H1 (cell line): ENCODE data around the gene CA14. TPM values are rescaled to one million over a fixed set of nuclear protein-coding genes. Genes with fewer than 3 reads are reported as not detected.

Source experiments
- CTCF ChIA-PET: fragments of 300-600 bp; sonication (Branson Sonifier 250); formaldehyde crosslinking; loops from one replicate; lab custom pipeline; 2021; ENCODE audit not compliant: partially characterized antibody; lab: Charles Lee
- POLR2A ChIA-PET: fragments of 300-600 bp; sonication (Branson Sonifier 250); formaldehyde crosslinking; loops from one replicate; lab custom pipeline; 2021; ENCODE audit warnings: inconsistent platforms; ENCODE audit not compliant: partially characterized antibody; lab: Charles Lee
- DNase-seq, 2 experiments: peaks; one replicate each; pipeline versions ENCODE4 v3.0.0 to v3.0.0-alpha.2; 2010 to 2022; ENCODE audit warnings: low spot score in 2 of 2, low read depth in 1 of 2, mixed read lengths in 1 of 2
- FAIRE-seq: peaks from 2 replicates; lab custom pipeline; 2011; peaks lifted over from hg19 to GRCh38; lab: Jason Lieb, UNC
- H2AFZ ChIP-seq: 2 replicates; pipeline ENCODE4 v1.8.1; 2012; ENCODE audit warnings: low read length, inconsistent platforms
- H2AK5ac ChIP-seq: 2 replicates; pipeline ENCODE4 v1.6.1; 2013; ENCODE audit warnings: low read depth, low read length
- H2BK120ac ChIP-seq: replicated peaks from 2 replicates; pipeline ENCODE3; 2013; ENCODE audit warnings: low read depth, low read length, inconsistent platforms
- H2BK12ac ChIP-seq: 2 replicates; pipeline ENCODE4 v1.6.1; 2013; ENCODE audit warnings: low read depth, low read length
- H2BK15ac ChIP-seq: 2 replicates; pipeline ENCODE4 v1.6.1; 2013; ENCODE audit warnings: low read length
- H2BK20ac ChIP-seq: 2 replicates; pipeline ENCODE4 v1.6.1; 2013; ENCODE audit warnings: low read length
- H2BK5ac ChIP-seq: 2 replicates; pipeline ENCODE4 v1.6.1; 2013; ENCODE audit warnings: low read depth, low read length
- H3K14ac ChIP-seq: 2 replicates; pipeline ENCODE4 v1.6.1; 2013; ENCODE audit warnings: inconsistent platforms; ENCODE audit not compliant: insufficient read length
- H3K18ac ChIP-seq: 2 replicates; pipeline ENCODE4 v1.6.1; 2013; ENCODE audit warnings: low read length; ENCODE audit errors: extremely low read depth
- H3K23ac ChIP-seq: 2 replicates; pipeline ENCODE4 v1.6.1; 2013; ENCODE audit warnings: inconsistent platforms; ENCODE audit not compliant: insufficient read length
- H3K23me2 ChIP-seq: 2 replicates; pipeline ENCODE4 v1.6.1; 2013; ENCODE audit warnings: low read depth, low read length
- H3K27ac ChIP-seq: 2 replicates; pipeline ENCODE4 v1.6.1; 2011; ENCODE audit warnings: low read depth, low read length, inconsistent platforms
- H3K27me3 ChIP-seq, 4 experiments: replicated peaks in 1 of 4; 1 replicate in 1 of 4; 2 replicates in 3 of 4; pipeline versions ENCODE4 v1.6.1 to v1.8.1; 2011 to 2013; ENCODE audit warnings: low read length in 3 of 4, mild to moderate bottlenecking in 3 of 4, inconsistent platforms in 2 of 4, mixed read lengths in 2 of 4, moderate library complexity in 1 of 4; ENCODE audit not compliant: control insufficient read depth in 3 of 4, insufficient read depth in 3 of 4; ENCODE audit errors: extremely low read depth in 1 of 4
- H3K36me3 ChIP-seq, 4 experiments: 2 replicates each; pipeline versions ENCODE4 v1.6.1 to v1.8.1; 2011 to 2013; ENCODE audit warnings: mild to moderate bottlenecking in 4 of 4, low read length in 3 of 4, moderate library complexity in 2 of 4, control low read depth in 1 of 4, inconsistent platforms in 1 of 4; ENCODE audit not compliant: insufficient read depth in 4 of 4, control insufficient read depth in 2 of 4
- H3K4ac ChIP-seq: replicated peaks from 2 replicates; pipeline ENCODE3; 2013; ENCODE audit warnings: low read length, low read depth, mixed read lengths, inconsistent platforms; ENCODE audit not compliant: insufficient read length
- H3K4me1 ChIP-seq, 4 experiments: replicated peaks in 1 of 4; 1 replicate in 1 of 4; 2 replicates in 3 of 4; pipeline versions ENCODE4 v1.6.1 to v1.8.1; 2011 to 2013; ENCODE audit warnings: low read length in 3 of 4, inconsistent platforms in 2 of 4, mixed read lengths in 1 of 4; ENCODE audit not compliant: insufficient read depth in 4 of 4, control insufficient read depth in 3 of 4
- H3K4me2 ChIP-seq, 2 experiments: 2 replicates each; pipeline versions ENCODE4 v1.6.1 to v1.8.1; 2011 to 2013; ENCODE audit warnings: low read depth in 2 of 2, low read length in 2 of 2, control low read depth in 1 of 2, inconsistent platforms in 1 of 2, mild to moderate bottlenecking in 1 of 2; ENCODE audit not compliant: insufficient read depth in 1 of 2
- H3K4me3 ChIP-seq, 4 experiments: fragments of 200-600, 300-600 bp in 1 of 4; sonication (generic), shearing (Covaris generic), sonication (Bioruptor Twin) in 1 of 4; 2 replicates each; pipeline versions ENCODE4 v1.5.1 to v1.8.1; 2011 to 2016; ENCODE audit warnings: low read length in 4 of 4, low read depth in 3 of 4, control low read depth in 2 of 4, inconsistent platforms in 2 of 4, mild to moderate bottlenecking in 2 of 4, mixed read lengths in 1 of 4, moderate library complexity in 1 of 4; ENCODE audit not compliant: insufficient read depth in 2 of 4; ENCODE audit errors: extremely low read depth in 1 of 4
- H3K56ac ChIP-seq: replicated peaks from 2 replicates; pipeline ENCODE3; 2013; ENCODE audit warnings: low read depth, mild to moderate bottlenecking, mixed read lengths, low read length, inconsistent platforms; ENCODE audit not compliant: insufficient read length
- H3K79me1 ChIP-seq: 2 replicates; pipeline ENCODE4 v1.6.1; 2013; ENCODE audit warnings: low read depth, low read length, control low read depth
- H3K79me2 ChIP-seq, 2 experiments: 2 replicates each; pipeline versions ENCODE4 v1.6.1 to v1.8.1; 2012 to 2013; ENCODE audit warnings: low read length in 2 of 2, mild to moderate bottlenecking in 2 of 2, inconsistent platforms in 1 of 2; ENCODE audit not compliant: insufficient read depth in 2 of 2, control insufficient read depth in 1 of 2
- H3K9ac ChIP-seq, 4 experiments: replicated peaks in 1 of 4; 1 replicate in 1 of 4; 2 replicates in 3 of 4; pipeline versions ENCODE4 v1.6.1 to v1.8.1; 2011 to 2013; ENCODE audit warnings: low read depth in 3 of 4, low read length in 3 of 4, control low read depth in 2 of 4, mild to moderate bottlenecking in 2 of 4, moderate library complexity in 2 of 4, inconsistent platforms in 1 of 4; ENCODE audit errors: extremely low read depth in 1 of 4
- H3K9me3 ChIP-seq, 2 experiments: 2 replicates each; pipeline versions ENCODE4 v1.6.1 to v1.8.1; 2012 to 2013; ENCODE audit warnings: mild to moderate bottlenecking in 2 of 2, moderate library complexity in 2 of 2, control low read depth in 1 of 2, inconsistent platforms in 1 of 2, low read depth in 1 of 2, low read length in 1 of 2, mixed read lengths in 1 of 2; ENCODE audit not compliant: insufficient read depth in 2 of 2
- H4K20me1 ChIP-seq, 2 experiments: replicated peaks in 1 of 2; 2 replicates each; pipeline versions ENCODE3 to v1.8.1; 2011 to 2013; ENCODE audit warnings: inconsistent platforms in 2 of 2, low read length in 2 of 2, mild to moderate bottlenecking in 1 of 2; ENCODE audit not compliant: insufficient read depth in 2 of 2, control insufficient read depth in 1 of 2
- H4K5ac ChIP-seq: 2 replicates; pipeline ENCODE4 v1.6.1; 2013; ENCODE audit warnings: low read length, low read depth, mixed read lengths, inconsistent platforms; ENCODE audit not compliant: insufficient read length
- H4K8ac ChIP-seq: 2 replicates; pipeline ENCODE4 v1.8.0; 2013; ENCODE audit warnings: mild to moderate bottlenecking, moderate library complexity, low read length, inconsistent platforms; ENCODE audit not compliant: insufficient read depth; ENCODE audit errors: extremely low read depth
- H4K91ac ChIP-seq: replicated peaks from 2 replicates; pipeline ENCODE3; 2013; ENCODE audit warnings: low read length, mixed read lengths, inconsistent platforms; ENCODE audit not compliant: insufficient read length
- ATF3 ChIP-seq: IDR thresholded peaks from 2 replicates; pipeline ENCODE4 v1.6.1; 2011; ENCODE audit warnings: low read depth, mild to moderate bottlenecking, low read length; ENCODE audit not compliant: insufficient read depth
- CBX8 ChIP-seq: fragments of 300-800, 300-1000 bp; sonication (generic); IDR thresholded peaks from 2 replicates; pipeline ENCODE4 v1.7.1; 2016; ENCODE audit warnings: low read depth, low read length, borderline replicate concordance
- CREB1 ChIP-seq: IDR thresholded peaks from 2 replicates; pipeline ENCODE4 v1.6.1; 2012; ENCODE audit warnings: inconsistent platforms
- E2F6 ChIP-seq: IDR thresholded peaks from 2 replicates; pipeline ENCODE4 v1.6.1; 2012; ENCODE audit warnings: inconsistent platforms
- EGR1 ChIP-seq: IDR thresholded peaks from 2 replicates; pipeline ENCODE4 v1.6.1; 2011; ENCODE audit warnings: low read depth, low read length, borderline replicate concordance
- EP300 ChIP-seq, 2 experiments: IDR thresholded peaks; 1 replicate in 1 of 2; 2 replicates in 1 of 2; pipeline ENCODE4 v1.6.1; 2011 to 2012; ENCODE audit warnings: low read depth in 2 of 2, low read length in 2 of 2, mild to moderate bottlenecking in 2 of 2, borderline replicate concordance in 1 of 2, inconsistent platforms in 1 of 2, moderate library complexity in 1 of 2
- FOSL1 ChIP-seq: IDR thresholded peaks from 2 replicates; pipeline ENCODE4 v1.6.1; 2011; ENCODE audit warnings: mild to moderate bottlenecking, low read depth, low read length, moderate library complexity; ENCODE audit not compliant: insufficient read depth
- JUND ChIP-seq: IDR thresholded peaks from 2 replicates; pipeline ENCODE4 v1.6.1; 2011; ENCODE audit warnings: mild to moderate bottlenecking, improper control_type of control experiment, low read length
- RNF2 ChIP-seq: fragments of 200-900, 300-1000 bp; sonication (generic); IDR thresholded peaks from 2 replicates; pipeline ENCODE4 v1.7.1; 2016; ENCODE audit warnings: borderline replicate concordance, low read depth, mild to moderate bottlenecking, antibody characterized with exemption, low read length; ENCODE audit not compliant: poor library complexity, severe bottlenecking; ENCODE audit errors: missing control alignments
- SP4 ChIP-seq: IDR thresholded peaks from 2 replicates; pipeline ENCODE4 v1.6.1; 2012; ENCODE audit warnings: low read length, inconsistent platforms
- TAF7 ChIP-seq: optimal IDR thresholded peaks from 2 replicates; pipeline ENCODE3; 2011; ENCODE audit warnings: low read depth, mild to moderate bottlenecking, inconsistent platforms, low read length, moderate library complexity, borderline replicate concordance
- TCF12 ChIP-seq: IDR thresholded peaks from 2 replicates; pipeline ENCODE4 v1.6.1; 2011; ENCODE audit warnings: low read depth, mild to moderate bottlenecking, low read length
- ZNF274 ChIP-seq: IDR thresholded peaks from 2 replicates; pipeline ENCODE4 v1.7.0; 2012; ENCODE audit warnings: low read length, borderline replicate concordance; ENCODE audit errors: extremely low read depth
- WGBS, 2 experiments: shearing (Covaris generic) in 1 of 2; methylation state at CpG; one replicate each; pipeline versions ENCODE4 v1.1.6 to v1.1.7; 2013 to 2015; ENCODE audit warnings: low lambda C conversion rate in 2 of 2, mixed read lengths in 2 of 2, inconsistent platforms in 1 of 2, low coverage in 1 of 2, missing lambda C conversion rate in 1 of 2; ENCODE audit not compliant: insufficient replicate concordance in 2 of 2, insufficient coverage in 1 of 2, insufficient read length in 1 of 2; ENCODE audit errors: extremely low coverage in 1 of 2, missing lambda C conversion rate in 1 of 2; 5-methylcytosine and 5-hydroxymethylcytosine counted together
- polyA plus RNA-seq, 7 experiments: library from polyadenylated mRNA; depleted of rRNA in 3 of 7; stranded (reverse) in 5 of 7; unstranded in 2 of 7; fragments of >200 nt in 5 of 7; fragments of 200-250 nt in 2 of 7; gene quantifications; 1 replicate in 5 of 7; 2 replicates in 1 of 7; 4 replicates in 1 of 7; pipeline versions ENCODE4 v1.2.1 to v1.2.3, GENCODE V29; 2011 to 2013; ENCODE audit warnings: missing spikeins in 2 of 7, mixed read lengths in 2 of 7
- total RNA-seq: library from RNA; stranded (reverse); fragmentation: NEBNext Ultra II Directional; extraction: Animal tissue kit (Norgen Biotek cat#: 25700); gene quantifications from 2 replicates; pipeline ENCODE4 v1.2.1, GENCODE V29; 2021

Gene CA14
- total and polyA plus RNA-seq, 2 of the 8 experiments (the other 6 are each of a cell fraction or from before 2014, with no cell fraction given) = 52.3 to 105 TPM

GRCh38 chr1:150210706-150211105 lies 46.9 kb upstream of the CA14 start:
- H3K23ac ChIP-seq = no peak overlapping the region
- H3K23me2 ChIP-seq = peaks cover 4% of the 10 kb centered on the region; the same call in 1 of the 2 replicates
- H3K14ac ChIP-seq = no peak overlapping the region
- H2BK20ac ChIP-seq = no peak overlapping the region
- H2AK5ac ChIP-seq = no peak overlapping the region
- no peak overlapping the region for H4K91ac ChIP-seq
- H2BK12ac ChIP-seq = no peak overlapping the region
- H2BK15ac ChIP-seq = no peak overlapping the region
- no peak overlapping the region for H3K4me3 ChIP-seq
- H3K4me1 ChIP-seq = peaks cover 0 to 3% (median 0%) of the 10 kb centered on the region in 4 experiments; a peak in 3 of 7 replicates
- ChIA-PET POLR2A (interaction anchor here (0.6 to 1.5 kb wide), 2 partner anchors 23 to 39 kb away, joined by 3 read pairs; no protein-coding TSS in a partner anchor), CTCF (interaction anchor here (0.9 to 1.1 kb wide), 2 partner anchors 24 to 52 kb away, joined by 3 to 5 read pairs; no protein-coding TSS in a partner anchor)
- no peak overlapping the region for H4K5ac ChIP-seq
- H3K27me3 ChIP-seq = no peaks in the 10 kb centered on the region
- no peak overlapping the region for H3K4ac ChIP-seq
- no peak overlapping the region for H2BK5ac ChIP-seq
- H3K36me3 ChIP-seq = no peaks in the 10 kb centered on the region
- DNase-seq (no peak), FAIRE-seq (no peak)
- H4K20me1 ChIP-seq = no peaks in the 10 kb centered on the region
- no peaks in the 10 kb centered on the region for H3K79me2 ChIP-seq
- no peak overlapping the region for H3K9ac ChIP-seq
- H3K56ac ChIP-seq = no peak overlapping the region
- H3K9me3 ChIP-seq = no peaks in the 10 kb centered on the region
- no peak overlapping the region for H4K8ac ChIP-seq
- H2BK120ac ChIP-seq = no peak overlapping the region
- no peak overlapping the region for H3K4me2 ChIP-seq
- 90% methylated on average over 4 of the region's 4 CpGs; no CpG with 5 or more reads in 1 of the 2 experiments for WGBS, 2 experiments
- no peaks in the 10 kb centered on the region for H3K79me1 ChIP-seq
- H3K27ac ChIP-seq = no peak overlapping the region
- no peak overlapping the region for H3K18ac ChIP-seq
- no peak overlapping the region for H2AFZ ChIP-seq
- TF ChIP-seq ATF3 (no peak), TCF12 (no peak), E2F6 (no peak), EGR1 (no peak), TAF7 (no peak), SP4 (no peak), CBX8 (no peak), FOSL1 (no peak), CREB1 (no peak), EP300 (IDR thresholded peaks at IDR 0.05; ENCODE audit: borderline replicate concordance in 1 of 2, low read depth in 2 of 2, low read length in 2 of 2) (no peak), JUND (no peak), ZNF274 (no peak), RNF2 (no peak)
